ENCODE results near the gene TEX14. TPM values are rescaled to one million over a fixed set of nuclear protein-coding genes. Genes with fewer than 3 reads are reported as not detected.

The TEX14 gene
- total RNA-seq, 6 donors from 2014 or later: 0.10 to 1.4 (median 0.63) TPM

- DNase-seq (no peak), ATAC-seq (ENCODE audit: low FRiP score in 2 of 2) (no peak)
- H3K9me3 ChIP-seq: no peaks in the 10 kb centered on the region
- no peaks in the 10 kb centered on the region for H3K36me3 ChIP-seq
- H3K27ac ChIP-seq: peak overlapping the region; percentile 30 to 80 (median 72)
- H3K4me1 ChIP-seq: peaks cover 31 to 58% (median 44%) of the 10 kb centered on the region in 4 donors
- WGBS, 2 donors: 85 to 100% methylated on average over 1 to 2 of the region's 2 CpGs
- peak overlapping the region in 3 of 4 donors; percentile 20 to 35 (median 23) for H3K4me3 ChIP-seq
- no peak for TF ChIP-seq EP300 (IDR thresholded peaks at IDR 0.05)
- TF ChIP-seq POLR2AphosphoS5 (IDR thresholded peaks at IDR 0.05): no peak
- TF ChIP-seq POLR2A (IDR thresholded peaks at IDR 0.05): no peak
- TF ChIP-seq CTCF (IDR thresholded peaks at IDR 0.05): no peak
- H3K27me3 ChIP-seq: no peaks in the 10 kb centered on the region
Measured at GRCh38 chr17:58527306-58527705, 164.5 kb downstream of the TEX14 start.

GRCh38 chr17:58525239-58525638 is 166.6 kb downstream of the TEX14 start:
- no peaks in the 10 kb centered on the region for H3K9me3 ChIP-seq
- no peaks in the 10 kb centered on the region for H3K27me3 ChIP-seq
- ATAC-seq (ENCODE audit: low FRiP score in 2 of 2) (peak in 1 of 2 donors; percentile 37), DNase-seq (peak in 1 of 2 donors; percentile 47)
- peaks cover 27 to 52% (median 37%) of the 10 kb centered on the region in 4 donors for H3K4me1 ChIP-seq
- peak overlapping the region in 1 of 4 donors; percentile 35 for H3K4me3 ChIP-seq
- peaks cover 0 to 9% (median 3%) of the 10 kb centered on the region in 4 donors for H3K36me3 ChIP-seq
- peak; percentile 47 to 69 for TF ChIP-seq POLR2AphosphoS5 (IDR thresholded peaks at IDR 0.05)
- TF ChIP-seq POLR2A (IDR thresholded peaks at IDR 0.05): no peak
- no peak for TF ChIP-seq CTCF (IDR thresholded peaks at IDR 0.05)
- TF ChIP-seq EP300 (IDR thresholded peaks at IDR 0.05): peak in 1 of 4 donors; percentile 23
- H3K27ac ChIP-seq: peak overlapping the region; percentile 15 to 80 (median 70)
- WGBS, 2 donors: 38 to 42% methylated on average over 3 of the region's 3 CpGs

GRCh38 chr17:58521680-58522079 is 170.2 kb downstream of the TEX14 start:
- Histone ChIP-seq H3K4me3 (no peak overlapping the region), H3K27ac (no peak overlapping the region), H3K27me3 (no peaks in the 10 kb centered on the region), H3K4me1 (peaks cover 27 to 49% (median 43%) of the 10 kb centered on the region in 4 donors), H3K36me3 (peaks cover 0 to 9% (median 3%) of the 10 kb centered on the region in 4 donors), H3K9me3 (no peaks in the 10 kb centered on the region)
- TF ChIP-seq POLR2AphosphoS5 (IDR thresholded peaks at IDR 0.05): no peak
- no peak for TF ChIP-seq EP300 (IDR thresholded peaks at IDR 0.05)
- no peak for TF ChIP-seq CTCF (IDR thresholded peaks at IDR 0.05)
- no peak for TF ChIP-seq POLR2A (IDR thresholded peaks at IDR 0.05)
- ATAC-seq (ENCODE audit: low FRiP score in 2 of 2): no peak
- WGBS, 2 donors: 97 to 100% methylated on average over 7 to 10 of the region's 10 CpGs
- no peak for DNase-seq

- Histone ChIP-seq H3K27me3 (no peaks in the 10 kb centered on the region), H3K4me1 (peaks cover 29 to 49% (median 45%) of the 10 kb centered on the region in 4 donors), H3K4me3 (no peak overlapping the region), H3K27ac (peak overlapping the region in 3 of 4 donors; percentile 92 to 96 (median 95)), H3K36me3 (peaks cover 0 to 9% (median 3%) of the 10 kb centered on the region in 4 donors), H3K9me3 (no peaks in the 10 kb centered on the region)
- TF ChIP-seq CTCF (IDR thresholded peaks at IDR 0.05): peak in 3 of 6 experiments; percentile 21 to 47 (median 28)
- TF ChIP-seq POLR2A (IDR thresholded peaks at IDR 0.05): no peak
- ATAC-seq (ENCODE audit: low FRiP score in 2 of 2): no peak
- no peak for DNase-seq
- WGBS, 2 donors: 80 to 81% methylated on average over 14 to 15 of the region's 15 CpGs
Measured at GRCh38 chr17:58520843-58521430, 170.9 kb downstream of the TEX14 start.
